Ovary (tissue), 3 donors: Measurements from ENCODE around the gene XRCC6.

Source experiments
- EP300 ChIP-seq: sonication (generic); formaldehyde crosslinking; IDR thresholded peaks from one replicate; pipeline ENCODE4 v1.6.1; 2017; ENCODE audit warnings: antibody characterized with exemption
- TF ChIP-seq, protein P1 (sequence below), 3 donors: fragments of 450-650 bp in 2 of 3; fragments of 200-600 bp in 1 of 3; IDR thresholded peaks; one replicate each; pipeline versions ENCODE4 v1.5.1 to v1.8.0; 2016 to 2022; ENCODE audit warnings: antibody characterized with exemption in 3 of 3, mild to moderate bottlenecking in 1 of 3
- donor health status: DM: no; HTN: no; CAD: no.

DNA sequence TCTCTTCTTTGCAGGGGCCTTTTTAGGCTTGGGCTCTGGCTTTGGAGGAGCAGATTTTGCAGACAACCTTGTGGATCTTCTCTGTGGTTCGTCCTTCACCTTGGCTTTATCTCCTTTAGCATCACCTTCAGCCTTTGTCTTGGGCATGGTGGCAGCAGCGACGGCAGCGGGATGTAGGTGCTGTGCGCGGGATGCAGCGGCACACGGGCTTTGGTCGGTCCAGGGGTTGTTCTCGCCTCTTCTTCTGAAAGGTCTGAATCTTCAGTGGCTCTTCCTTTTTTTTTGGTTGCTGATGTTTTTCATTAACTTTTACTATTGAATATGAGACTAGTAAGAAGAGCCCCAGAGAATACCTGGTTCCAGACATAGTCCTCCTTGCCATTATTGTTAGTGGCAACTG lies 88.2 kb downstream of the XRCC6 start:
- TF ChIP-seq, protein P1, sequence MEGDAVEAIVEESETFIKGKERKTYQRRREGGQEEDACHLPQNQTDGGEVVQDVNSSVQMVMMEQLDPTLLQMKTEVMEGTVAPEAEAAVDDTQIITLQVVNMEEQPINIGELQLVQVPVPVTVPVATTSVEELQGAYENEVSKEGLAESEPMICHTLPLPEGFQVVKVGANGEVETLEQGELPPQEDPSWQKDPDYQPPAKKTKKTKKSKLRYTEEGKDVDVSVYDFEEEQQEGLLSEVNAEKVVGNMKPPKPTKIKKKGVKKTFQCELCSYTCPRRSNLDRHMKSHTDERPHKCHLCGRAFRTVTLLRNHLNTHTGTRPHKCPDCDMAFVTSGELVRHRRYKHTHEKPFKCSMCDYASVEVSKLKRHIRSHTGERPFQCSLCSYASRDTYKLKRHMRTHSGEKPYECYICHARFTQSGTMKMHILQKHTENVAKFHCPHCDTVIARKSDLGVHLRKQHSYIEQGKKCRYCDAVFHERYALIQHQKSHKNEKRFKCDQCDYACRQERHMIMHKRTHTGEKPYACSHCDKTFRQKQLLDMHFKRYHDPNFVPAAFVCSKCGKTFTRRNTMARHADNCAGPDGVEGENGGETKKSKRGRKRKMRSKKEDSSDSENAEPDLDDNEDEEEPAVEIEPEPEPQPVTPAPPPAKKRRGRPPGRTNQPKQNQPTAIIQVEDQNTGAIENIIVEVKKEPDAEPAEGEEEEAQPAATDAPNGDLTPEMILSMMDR (IDR thresholded peaks at IDR 0.05): no peak
- no peak for TF ChIP-seq EP300
